GM21529 (cell line): Measurements from ENCODE around the gene NOSTRIN.
"Not testable (repeated sequence)": the region's sequence is repeated elsewhere in the genome, so short reads cannot be mapped to it uniquely, and the experiment has no call there.

Experiments used
- ATAC-seq: cut with Tn5 transposase; IDR thresholded peaks from one replicate; pipeline ENCODE4 v1.9.1; 2021; ENCODE audit not compliant: unreplicated experiment

NOSTRIN gene

GRCh38 chr2:168789776-168790175 lies 12.7 kb upstream of the NOSTRIN start:
- no peak for ATAC-seq

DNA sequence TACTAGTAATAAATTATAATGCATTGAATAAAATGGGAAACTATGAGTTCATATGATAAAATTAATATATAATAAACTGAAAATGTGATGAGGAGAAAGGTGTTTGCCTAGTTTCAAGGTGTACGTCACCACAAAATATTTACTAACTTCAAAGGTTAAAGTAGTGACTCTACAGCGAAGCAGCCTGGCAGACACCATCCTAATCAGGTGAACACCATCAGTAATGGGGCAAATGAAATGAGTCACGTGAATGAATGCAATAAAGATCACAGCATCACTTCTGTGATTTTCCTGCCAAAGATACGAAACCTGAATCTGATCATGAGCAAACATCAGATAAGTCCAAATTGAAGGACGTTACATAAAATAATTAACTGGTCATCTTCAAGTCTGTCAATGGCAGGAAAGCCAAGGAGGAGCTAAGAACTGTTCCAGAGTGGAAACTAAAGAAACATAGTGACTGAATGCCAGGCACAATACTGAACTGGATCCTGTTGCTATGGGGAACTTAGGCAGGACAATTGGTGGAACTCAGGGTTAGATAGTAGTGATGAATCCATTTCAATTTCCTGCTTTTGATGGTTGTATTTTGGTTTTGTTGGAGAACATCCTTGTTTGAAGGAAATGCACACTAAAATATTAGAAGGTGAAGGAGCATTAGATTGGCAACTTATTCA lies 12.1 kb upstream of the NOSTRIN start:
- ATAC-seq: no peak

DNA sequence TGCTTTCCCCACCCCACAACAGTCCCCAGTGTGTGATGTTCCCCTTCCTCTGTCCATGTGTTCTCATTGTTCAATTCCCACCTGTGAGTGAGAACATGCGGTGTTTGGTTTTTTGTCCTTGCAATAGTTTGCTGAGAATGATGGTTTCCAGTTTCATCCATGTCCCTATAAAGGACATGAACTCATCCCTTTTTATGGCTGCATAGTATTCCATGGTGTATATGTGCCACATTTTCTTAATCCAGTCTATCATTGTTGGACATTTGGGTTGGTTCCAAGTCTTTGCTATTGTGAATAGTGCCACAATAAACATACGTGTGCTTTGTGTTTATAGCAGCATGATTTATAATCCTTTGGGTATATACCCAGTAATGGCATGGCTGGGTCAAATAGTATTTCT lies 11.3 kb upstream of the NOSTRIN start:
- not testable (repeated sequence) for ATAC-seq

DNA sequence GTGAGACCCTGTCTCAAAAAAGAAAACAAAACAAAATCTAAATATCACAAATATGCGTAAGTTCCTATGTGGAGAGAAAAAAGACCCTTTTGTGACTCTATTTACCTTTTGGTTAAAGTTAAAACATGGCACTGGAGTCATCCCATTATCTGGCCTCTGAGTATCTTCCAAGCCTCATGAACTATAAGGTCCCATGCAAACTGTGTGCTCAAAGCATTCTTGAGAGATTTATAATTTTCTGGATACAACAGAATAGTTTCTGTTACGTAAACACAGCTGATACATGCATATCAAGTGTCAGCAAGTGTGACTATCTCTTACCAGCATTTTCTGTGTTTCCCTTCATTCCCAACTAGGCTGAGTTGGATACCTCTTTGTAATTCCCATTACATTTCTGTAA lies 8.8 kb upstream of the NOSTRIN start:
- no peak for ATAC-seq

DNA sequence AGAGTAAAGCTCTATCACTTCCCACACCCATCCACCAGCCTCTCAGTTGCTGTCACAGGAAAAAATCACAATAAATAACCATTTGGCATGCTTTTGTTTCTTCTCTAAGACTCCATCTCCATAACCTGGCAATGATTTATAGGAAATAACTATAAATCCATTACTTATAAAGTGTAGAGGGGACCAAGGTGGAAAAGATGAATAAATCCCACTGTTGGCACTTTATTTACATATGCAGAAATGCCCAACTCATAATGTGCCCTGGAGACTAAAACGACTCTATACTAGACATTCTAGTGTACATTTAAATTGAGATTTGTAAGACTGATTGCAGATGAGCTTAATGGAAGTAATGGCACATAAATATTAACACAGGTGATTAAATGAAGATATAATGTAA lies 7.5 kb upstream of the NOSTRIN start:
- ATAC-seq: no peak

DNA sequence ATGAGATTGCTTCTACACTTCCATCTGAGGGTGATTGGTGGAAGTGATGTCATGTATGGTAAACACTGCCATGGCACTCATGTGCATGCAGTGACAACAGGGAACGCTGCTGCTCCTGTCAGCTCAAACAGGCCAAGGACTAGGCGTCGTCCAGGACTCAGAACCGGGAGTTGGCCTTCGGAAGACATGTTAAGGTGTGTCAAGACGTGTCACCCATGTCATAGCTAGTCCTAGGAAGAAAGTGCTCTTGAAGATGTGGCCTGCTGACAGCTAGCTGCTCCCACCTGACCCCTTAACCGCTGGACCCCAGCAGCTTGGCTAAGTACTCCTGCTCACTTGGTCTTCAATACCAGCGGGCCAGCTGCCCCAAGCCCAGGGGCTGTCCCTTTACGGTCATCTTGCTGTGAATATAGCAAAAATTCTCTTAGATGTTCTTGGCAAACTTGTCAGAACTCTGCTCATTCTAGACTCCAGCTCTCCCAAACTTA lies 6.3 kb upstream of the NOSTRIN start:
- ATAC-seq: no peak

GRCh38 chr2:168796583-168797285 lies 5.7 kb upstream of the NOSTRIN start:
- no peak for ATAC-seq

DNA sequence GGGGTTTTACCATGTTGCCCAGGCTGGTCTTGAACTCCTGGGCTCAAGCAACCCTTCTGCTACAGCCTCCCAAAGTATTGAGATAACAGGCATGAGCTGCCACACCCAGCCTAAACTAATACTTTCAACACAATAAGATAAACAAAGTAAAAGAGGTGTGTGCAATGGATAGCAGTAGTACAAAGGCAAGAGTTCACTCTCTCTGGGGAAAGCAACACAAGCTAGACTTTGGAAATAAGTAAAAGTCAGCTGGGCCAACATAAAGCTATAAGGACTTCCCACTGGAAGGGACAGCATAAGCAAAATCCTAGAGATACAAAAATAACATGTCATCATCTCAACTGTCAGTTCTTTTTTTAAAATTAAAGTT lies 5.2 kb upstream of the NOSTRIN start:
- ATAC-seq: no peak

DNA sequence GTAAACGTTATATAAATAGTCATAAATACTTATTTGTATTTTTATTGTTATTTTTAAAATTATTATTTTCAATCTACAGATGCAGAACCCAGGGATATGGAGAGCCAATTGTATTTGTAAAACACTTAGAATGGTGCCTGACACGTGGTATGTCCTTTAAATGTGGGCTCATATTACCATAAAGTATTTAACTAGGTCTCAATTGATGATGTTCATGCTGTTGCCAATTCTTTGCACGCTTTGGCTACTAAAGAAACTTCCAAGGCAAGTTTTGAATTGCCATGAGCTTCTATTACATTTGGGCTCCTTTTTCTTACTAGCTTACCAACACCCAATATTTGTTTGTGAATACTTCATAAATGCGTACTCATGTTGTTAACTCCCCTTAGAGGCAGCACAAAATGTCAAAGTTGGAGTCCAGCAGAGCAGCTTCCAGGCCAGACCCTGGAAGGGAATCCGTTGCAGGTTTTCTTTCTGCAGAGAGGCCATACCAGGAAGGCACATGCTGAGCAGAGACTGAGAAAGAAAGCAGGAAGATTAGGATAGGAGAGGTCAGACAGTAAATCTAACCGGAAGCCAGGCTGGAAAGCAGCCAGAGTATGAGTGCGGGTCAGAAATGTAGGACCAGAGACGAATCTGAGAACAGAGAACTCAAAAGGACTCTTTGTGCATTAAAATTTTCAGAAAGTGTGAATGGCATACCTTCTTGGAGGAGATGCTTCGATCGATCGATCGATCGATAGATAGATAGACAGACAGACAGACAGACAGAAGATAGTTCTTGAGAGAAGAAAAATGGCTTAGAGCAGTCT lies 4.2 kb upstream of the NOSTRIN start:
- no peak for ATAC-seq

GRCh38 chr2:168798888-168799410 lies 3.5 kb upstream of the NOSTRIN start:
- no peak for ATAC-seq

GRCh38 chr2:168801471-168801870 lies 966 bp upstream of the NOSTRIN start:
- ATAC-seq: no peak

GRCh38 chr2:168802859-168803725 lies 655 bp downstream of the NOSTRIN start:
- ATAC-seq: no peak

DNA sequence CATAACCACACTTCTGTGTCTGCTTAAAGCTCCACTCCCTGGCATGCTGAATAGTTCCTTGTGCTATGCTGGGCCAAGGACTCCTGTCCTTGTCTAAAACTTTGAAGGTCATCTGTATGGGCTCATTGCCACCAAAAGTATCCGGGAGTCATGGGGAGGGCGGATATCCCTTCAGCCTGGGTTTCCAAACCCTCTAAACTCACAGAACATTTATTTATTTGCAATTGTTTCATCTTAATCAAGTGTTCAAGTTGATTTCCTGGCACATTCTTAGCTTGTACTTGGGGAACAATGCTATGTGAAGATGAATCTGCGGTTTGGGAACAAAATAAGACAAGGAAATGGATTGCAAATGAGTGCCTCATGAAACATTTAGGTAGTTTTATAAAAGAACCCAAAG lies 1.8 kb downstream of the NOSTRIN start:
- no peak for ATAC-seq

GRCh38 chr2:168805615-168806014 lies 3.2 kb downstream of the NOSTRIN start:
- no peak for ATAC-seq

GRCh38 chr2:168809537-168809936 lies 7.1 kb downstream of the NOSTRIN start:
- no peak for ATAC-seq

- no peak for ATAC-seq
These were observed 7.8 kb downstream of the NOSTRIN start for GRCh38 chr2:168810235-168810634.

- ATAC-seq: no peak
These were observed 9.3 kb downstream of the NOSTRIN start for GRCh38 chr2:168811696-168812095.

DNA sequence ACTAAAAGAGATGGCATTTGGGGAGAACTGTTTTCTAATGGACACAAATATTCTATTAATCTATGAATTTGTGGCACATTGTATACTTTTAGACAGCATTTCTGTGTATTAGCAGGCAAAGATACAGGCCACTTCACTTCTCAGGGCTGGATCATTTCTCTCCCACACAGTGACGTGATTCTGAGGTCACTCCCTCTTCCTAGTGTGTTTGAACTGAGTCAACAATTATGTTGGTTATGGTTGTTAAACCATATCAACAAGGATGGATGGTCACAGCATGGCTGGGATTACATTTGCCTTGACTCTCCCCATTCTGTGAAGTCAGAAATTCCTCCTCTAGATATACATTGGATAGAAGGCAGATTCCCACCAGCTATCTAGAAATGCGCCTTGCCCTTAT lies 11.6 kb downstream of the NOSTRIN start:
- no peak for ATAC-seq

- no peak for ATAC-seq
These were observed 12.8 kb downstream of the NOSTRIN start for GRCh38 chr2:168814939-168815907.
